ENCODE data around the gene FLT3.

The FLT3 gene

DNA sequence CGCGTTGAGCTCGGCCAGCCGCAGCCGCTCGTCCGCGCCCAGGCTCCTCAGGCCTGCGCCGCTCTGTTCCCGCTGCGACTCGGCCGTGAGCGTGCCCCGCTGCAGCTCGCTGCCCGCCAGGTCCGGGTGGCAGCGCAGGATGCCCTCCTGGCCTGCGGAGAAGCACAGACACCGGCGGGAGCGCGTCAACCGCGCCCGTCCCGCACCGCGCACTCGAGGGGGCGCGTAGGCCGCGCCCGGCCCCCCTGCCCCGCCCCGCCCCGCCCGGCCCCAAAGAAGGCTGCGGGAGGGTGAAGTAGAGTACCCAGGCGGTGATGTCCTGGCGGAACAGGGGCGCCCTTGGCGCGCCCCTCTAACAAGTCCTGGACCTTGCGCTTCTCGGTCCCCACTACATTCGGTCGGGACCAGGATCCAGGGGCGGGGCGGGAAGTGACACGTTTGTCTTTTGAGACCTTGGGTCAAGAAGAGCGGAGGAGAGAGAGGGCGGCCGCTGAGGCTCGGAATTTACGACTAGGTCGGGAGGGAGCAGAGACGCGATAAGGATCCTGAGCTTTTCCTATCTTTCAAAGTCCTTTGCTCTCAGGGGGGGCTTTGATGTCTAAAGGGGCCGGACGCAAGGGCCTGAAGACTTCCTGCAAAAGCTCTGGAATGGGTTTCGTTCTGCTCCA, 121.9 kb downstream of the FLT3 start:
- Histone ChIP-seq H3K27ac (replicated peaks) (no peak overlapping the region), H3K27me3 (ENCODE audit: insufficient read depth, poor library complexity, severe bottlenecking) (peaks cover 71% of the 10 kb centered on the region), H3K4me3 (replicated peaks; ENCODE audit: insufficient read depth, low read length) (0 out of 2 replicates have a peak overlapping the region, but pooled peaks have one; percentile 10)
- DNase-seq (ENCODE audit: low read depth in 1 of 2, low spot score in 1 of 2): no peak
- TF ChIP-seq, protein P1, sequence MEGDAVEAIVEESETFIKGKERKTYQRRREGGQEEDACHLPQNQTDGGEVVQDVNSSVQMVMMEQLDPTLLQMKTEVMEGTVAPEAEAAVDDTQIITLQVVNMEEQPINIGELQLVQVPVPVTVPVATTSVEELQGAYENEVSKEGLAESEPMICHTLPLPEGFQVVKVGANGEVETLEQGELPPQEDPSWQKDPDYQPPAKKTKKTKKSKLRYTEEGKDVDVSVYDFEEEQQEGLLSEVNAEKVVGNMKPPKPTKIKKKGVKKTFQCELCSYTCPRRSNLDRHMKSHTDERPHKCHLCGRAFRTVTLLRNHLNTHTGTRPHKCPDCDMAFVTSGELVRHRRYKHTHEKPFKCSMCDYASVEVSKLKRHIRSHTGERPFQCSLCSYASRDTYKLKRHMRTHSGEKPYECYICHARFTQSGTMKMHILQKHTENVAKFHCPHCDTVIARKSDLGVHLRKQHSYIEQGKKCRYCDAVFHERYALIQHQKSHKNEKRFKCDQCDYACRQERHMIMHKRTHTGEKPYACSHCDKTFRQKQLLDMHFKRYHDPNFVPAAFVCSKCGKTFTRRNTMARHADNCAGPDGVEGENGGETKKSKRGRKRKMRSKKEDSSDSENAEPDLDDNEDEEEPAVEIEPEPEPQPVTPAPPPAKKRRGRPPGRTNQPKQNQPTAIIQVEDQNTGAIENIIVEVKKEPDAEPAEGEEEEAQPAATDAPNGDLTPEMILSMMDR (IDR thresholded peaks at IDR 0.05; ENCODE audit: insufficient read depth, low read length): no peak
- TF ChIP-seq GABPA (IDR thresholded peaks at IDR 0.05; ENCODE audit: low read depth) (no peak), POLR2AphosphoS5 (IDR thresholded peaks at IDR 0.05; ENCODE audit: low read depth) (no peak), SPI1 (IDR thresholded peaks at IDR 0.05; ENCODE audit: borderline replicate concordance, low read depth) (no peak)
- TF ChIP-seq, protein P2, sequence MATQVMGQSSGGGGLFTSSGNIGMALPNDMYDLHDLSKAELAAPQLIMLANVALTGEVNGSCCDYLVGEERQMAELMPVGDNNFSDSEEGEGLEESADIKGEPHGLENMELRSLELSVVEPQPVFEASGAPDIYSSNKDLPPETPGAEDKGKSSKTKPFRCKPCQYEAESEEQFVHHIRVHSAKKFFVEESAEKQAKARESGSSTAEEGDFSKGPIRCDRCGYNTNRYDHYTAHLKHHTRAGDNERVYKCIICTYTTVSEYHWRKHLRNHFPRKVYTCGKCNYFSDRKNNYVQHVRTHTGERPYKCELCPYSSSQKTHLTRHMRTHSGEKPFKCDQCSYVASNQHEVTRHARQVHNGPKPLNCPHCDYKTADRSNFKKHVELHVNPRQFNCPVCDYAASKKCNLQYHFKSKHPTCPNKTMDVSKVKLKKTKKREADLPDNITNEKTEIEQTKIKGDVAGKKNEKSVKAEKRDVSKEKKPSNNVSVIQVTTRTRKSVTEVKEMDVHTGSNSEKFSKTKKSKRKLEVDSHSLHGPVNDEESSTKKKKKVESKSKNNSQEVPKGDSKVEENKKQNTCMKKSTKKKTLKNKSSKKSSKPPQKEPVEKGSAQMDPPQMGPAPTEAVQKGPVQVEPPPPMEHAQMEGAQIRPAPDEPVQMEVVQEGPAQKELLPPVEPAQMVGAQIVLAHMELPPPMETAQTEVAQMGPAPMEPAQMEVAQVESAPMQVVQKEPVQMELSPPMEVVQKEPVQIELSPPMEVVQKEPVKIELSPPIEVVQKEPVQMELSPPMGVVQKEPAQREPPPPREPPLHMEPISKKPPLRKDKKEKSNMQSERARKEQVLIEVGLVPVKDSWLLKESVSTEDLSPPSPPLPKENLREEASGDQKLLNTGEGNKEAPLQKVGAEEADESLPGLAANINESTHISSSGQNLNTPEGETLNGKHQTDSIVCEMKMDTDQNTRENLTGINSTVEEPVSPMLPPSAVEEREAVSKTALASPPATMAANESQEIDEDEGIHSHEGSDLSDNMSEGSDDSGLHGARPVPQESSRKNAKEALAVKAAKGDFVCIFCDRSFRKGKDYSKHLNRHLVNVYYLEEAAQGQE (IDR thresholded peaks at IDR 0.05; ENCODE audit: insufficient replicate concordance, low read depth): no peak

DNA sequence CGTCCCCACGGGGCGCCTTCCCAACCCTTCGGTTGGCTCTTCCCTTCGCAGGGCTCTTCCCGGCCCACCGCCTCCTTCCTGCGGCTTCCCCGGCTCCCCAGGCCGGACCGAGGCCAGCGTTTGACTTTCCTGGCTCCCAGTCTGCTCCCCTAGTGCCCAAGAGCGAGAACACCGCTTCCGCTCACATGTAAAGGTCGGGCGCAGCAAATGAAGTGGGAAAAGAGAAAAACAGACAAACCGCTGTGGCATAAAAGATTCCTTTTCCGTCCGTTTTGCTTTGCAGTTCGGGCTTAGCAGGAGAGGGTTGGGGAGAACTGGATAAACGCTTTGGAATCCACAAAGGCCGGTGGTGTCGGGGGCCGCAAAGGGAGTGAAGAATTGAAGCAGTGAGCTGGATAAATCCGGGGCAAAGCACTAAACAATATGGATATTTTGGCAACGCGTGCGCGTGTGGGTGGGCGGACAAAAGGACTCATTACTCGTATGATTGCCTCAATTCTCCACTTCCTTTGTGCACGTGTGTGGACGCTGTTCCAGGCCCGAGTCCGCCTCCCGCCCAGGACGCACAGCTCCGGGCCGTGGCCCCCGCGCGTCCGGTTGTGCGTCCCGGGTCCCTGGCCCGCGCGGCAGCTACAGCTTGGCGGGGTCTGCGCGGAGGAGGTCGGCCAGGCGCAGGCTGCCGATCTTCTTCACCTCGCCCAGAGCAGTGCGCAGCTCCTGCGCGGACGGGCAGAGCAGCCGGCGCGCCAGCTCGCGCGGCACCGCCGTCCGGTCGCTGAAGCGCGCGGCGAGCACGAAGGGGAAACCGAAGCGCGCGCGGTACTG, 122.7 kb downstream of the FLT3 start:
- Histone ChIP-seq H3K27ac (replicated peaks) (no peak overlapping the region), H3K4me3 (replicated peaks; ENCODE audit: insufficient read depth, low read length) (no peak overlapping the region; the same call in 1 of the 2 replicates), H3K27me3 (ENCODE audit: insufficient read depth, poor library complexity, severe bottlenecking) (peaks cover 75% of the 10 kb centered on the region)
- TF ChIP-seq GABPA (IDR thresholded peaks at IDR 0.05; ENCODE audit: low read depth) (no peak), SPI1 (IDR thresholded peaks at IDR 0.05; ENCODE audit: borderline replicate concordance, low read depth) (no peak), POLR2AphosphoS5 (IDR thresholded peaks at IDR 0.05; ENCODE audit: low read depth) (no peak)
- TF ChIP-seq, protein P1 (IDR thresholded peaks at IDR 0.05; ENCODE audit: insufficient read depth, low read length): no peak
- TF ChIP-seq, protein P2 (IDR thresholded peaks at IDR 0.05; ENCODE audit: insufficient replicate concordance, low read depth): no peak
- DNase-seq (ENCODE audit: low read depth in 1 of 2, low spot score in 1 of 2): no peak

DNA sequence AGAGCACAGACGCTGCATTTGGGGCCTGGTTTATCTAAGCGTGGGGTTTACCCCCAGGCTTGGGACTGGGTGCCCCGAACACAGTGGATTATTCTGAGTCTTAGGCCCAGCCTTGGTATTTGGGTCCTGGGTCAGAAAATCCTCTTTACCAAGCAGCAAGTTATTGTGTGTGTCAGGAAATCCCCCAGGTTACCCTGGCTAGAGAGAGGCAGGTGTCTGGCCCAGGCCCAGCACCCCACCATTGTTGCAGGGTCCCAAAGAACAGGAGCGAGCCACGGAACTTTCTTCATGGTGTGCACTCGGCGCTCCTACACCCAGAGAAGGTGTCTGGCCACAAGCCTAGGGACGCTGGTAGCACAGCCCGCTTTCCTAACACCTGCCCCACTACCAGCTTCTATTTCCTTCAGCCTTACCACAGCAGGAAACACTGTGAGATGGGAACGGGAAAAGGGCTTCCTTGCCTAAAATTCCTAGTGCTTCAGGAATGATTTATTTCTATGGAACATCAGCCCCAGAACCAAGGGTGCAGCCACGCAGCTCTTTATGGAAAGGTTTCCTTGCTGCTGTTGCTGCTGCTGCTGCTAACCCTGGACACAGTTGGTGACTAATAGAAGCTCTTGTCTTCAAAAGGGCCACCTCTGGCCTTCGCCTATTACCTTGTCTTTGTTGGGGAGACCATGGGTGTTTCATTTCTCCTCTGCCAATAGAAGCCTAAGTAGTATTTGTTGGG, 123.8 kb downstream of the FLT3 start:
- H3K27ac ChIP-seq (replicated peaks): no peak overlapping the region
- TF ChIP-seq GABPA (IDR thresholded peaks at IDR 0.05; ENCODE audit: low read depth) (no peak), SPI1 (IDR thresholded peaks at IDR 0.05; ENCODE audit: borderline replicate concordance, low read depth) (no peak), POLR2AphosphoS5 (IDR thresholded peaks at IDR 0.05; ENCODE audit: low read depth) (no peak)
- TF ChIP-seq, protein P1 (IDR thresholded peaks at IDR 0.05; ENCODE audit: insufficient read depth, low read length): no peak
- TF ChIP-seq, protein P2 (IDR thresholded peaks at IDR 0.05; ENCODE audit: insufficient replicate concordance, low read depth): no peak
- DNase-seq (ENCODE audit: low read depth in 1 of 2, low spot score in 1 of 2): no peak
- no peak overlapping the region for H3K4me3 ChIP-seq (replicated peaks; ENCODE audit: insufficient read depth, low read length)
- H3K27me3 ChIP-seq (ENCODE audit: insufficient read depth, poor library complexity, severe bottlenecking): peaks cover 82% of the 10 kb centered on the region

All from HL-60 (cell line).